ENCODE data around the gene LMAN1L.

Gene LMAN1L

DNA sequence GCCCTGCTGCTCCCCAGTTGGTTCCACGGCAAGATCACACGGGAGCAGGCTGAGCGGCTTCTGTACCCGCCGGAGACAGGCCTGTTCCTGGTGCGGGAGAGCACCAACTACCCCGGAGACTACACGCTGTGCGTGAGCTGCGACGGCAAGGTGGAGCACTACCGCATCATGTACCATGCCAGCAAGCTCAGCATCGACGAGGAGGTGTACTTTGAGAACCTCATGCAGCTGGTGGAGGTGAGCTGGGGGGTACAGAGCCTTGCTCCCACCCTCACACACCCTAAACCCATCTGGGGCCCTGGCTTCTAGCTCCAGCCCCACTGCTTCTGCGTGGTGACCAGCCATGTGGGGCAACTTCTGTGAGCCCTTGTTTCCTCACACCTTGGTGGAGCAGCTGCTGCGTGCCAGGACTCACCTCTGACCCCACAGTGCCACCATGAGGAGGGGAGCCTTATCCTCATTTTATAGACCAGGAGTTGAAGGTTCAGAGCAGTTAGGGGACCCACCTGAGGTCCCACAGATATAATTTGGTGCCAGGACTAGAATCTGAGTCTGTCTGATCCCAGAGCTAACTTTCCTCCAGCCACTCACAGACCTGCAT, 13.3 kb upstream of the LMAN1L start:
- no peak overlapping the region for H3K4me3 ChIP-seq (ENCODE audit: low read length)
- H3K4me2 ChIP-seq (ENCODE audit: low read length): no peak overlapping the region
- H3K27me3 ChIP-seq (ENCODE audit: control insufficient read depth, insufficient read depth, low read length): no peaks in the 10 kb centered on the region
- H3K36me3 ChIP-seq (ENCODE audit: insufficient read depth, low read length): peaks cover 53% of the 10 kb centered on the region
- H3K9me3 ChIP-seq (replicated peaks; ENCODE audit: low read length): no peaks in the 10 kb centered on the region
- H3K9ac ChIP-seq (ENCODE audit: low read depth, low read length): no peak overlapping the region
- H3K4me1 ChIP-seq (ENCODE audit: control insufficient read depth, insufficient read depth, low read length): no peaks in the 10 kb centered on the region

DNA sequence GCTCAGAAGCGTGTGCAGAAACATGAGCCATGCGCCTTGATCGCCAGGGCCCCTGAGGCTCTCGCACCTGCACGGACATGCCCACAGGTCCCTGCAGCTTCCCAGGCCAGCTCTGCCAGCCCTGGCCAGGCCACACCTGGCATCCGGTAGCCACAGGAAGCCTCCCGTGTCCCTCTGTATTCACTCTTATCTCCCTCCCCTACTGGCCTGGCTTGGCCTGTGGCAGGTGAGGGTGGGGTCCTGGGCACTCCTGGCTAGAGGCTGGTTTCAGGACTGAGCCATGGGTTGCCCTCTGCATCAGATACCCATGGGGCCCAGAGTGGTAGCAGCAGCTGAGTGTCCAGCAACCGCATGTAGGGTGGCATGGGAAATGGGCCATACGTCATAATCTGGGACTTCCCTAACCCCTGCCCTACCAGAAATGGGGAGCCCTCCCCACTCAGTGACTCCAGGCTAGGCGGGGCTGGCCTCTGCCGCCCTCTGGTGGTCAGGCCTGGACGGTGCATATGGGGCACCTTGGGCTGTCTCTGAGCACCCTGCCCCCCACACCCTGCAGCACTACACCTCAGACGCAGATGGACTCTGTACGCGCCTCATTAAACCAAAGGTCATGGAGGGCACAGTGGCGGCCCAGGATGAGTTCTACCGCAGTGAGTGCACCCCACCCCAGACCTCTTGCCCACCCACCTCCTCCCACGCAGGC, 12.6 kb upstream of the LMAN1L start:
- Histone ChIP-seq H3K36me3 (ENCODE audit: insufficient read depth, low read length) (peaks cover 57% of the 10 kb centered on the region), H3K9ac (ENCODE audit: low read depth, low read length) (no peak overlapping the region), H3K4me1 (ENCODE audit: control insufficient read depth, insufficient read depth, low read length) (no peaks in the 10 kb centered on the region), H3K27me3 (ENCODE audit: control insufficient read depth, insufficient read depth, low read length) (no peaks in the 10 kb centered on the region), H3K4me2 (ENCODE audit: low read length) (no peak overlapping the region), H3K4me3 (ENCODE audit: low read length) (no peak overlapping the region), H3K9me3 (replicated peaks; ENCODE audit: low read length) (no peaks in the 10 kb centered on the region)

DNA sequence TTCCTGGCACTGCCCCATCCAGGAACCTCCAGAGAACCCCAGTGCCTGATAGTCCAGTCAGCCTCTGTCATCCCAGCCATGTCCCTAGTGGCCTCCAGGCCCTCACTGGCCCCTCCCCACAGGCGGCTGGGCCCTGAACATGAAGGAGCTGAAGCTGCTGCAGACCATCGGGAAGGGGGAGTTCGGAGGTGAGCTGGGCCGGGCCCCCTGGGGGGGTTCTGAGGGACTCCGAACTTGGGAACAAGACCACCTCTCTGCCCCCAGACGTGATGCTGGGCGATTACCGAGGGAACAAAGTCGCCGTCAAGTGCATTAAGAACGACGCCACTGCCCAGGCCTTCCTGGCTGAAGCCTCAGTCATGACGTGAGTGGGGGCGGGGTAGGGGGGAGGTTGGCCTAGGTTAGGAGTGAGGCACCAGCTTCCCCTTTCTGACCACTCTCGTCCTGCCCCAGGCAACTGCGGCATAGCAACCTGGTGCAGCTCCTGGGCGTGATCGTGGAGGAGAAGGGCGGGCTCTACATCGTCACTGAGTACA, 12.0 kb upstream of the LMAN1L start:
- no peak overlapping the region for H3K9ac ChIP-seq (ENCODE audit: low read depth, low read length)
- H3K27me3 ChIP-seq (ENCODE audit: control insufficient read depth, insufficient read depth, low read length): no peaks in the 10 kb centered on the region
- no peak overlapping the region for H3K4me2 ChIP-seq (ENCODE audit: low read length)
- H3K9me3 ChIP-seq (replicated peaks; ENCODE audit: low read length): no peaks in the 10 kb centered on the region
- H3K4me1 ChIP-seq (ENCODE audit: control insufficient read depth, insufficient read depth, low read length): no peaks in the 10 kb centered on the region
- peaks cover 57% of the 10 kb centered on the region for H3K36me3 ChIP-seq (ENCODE audit: insufficient read depth, low read length)
- H3K4me3 ChIP-seq (ENCODE audit: low read length): no peak overlapping the region

DNA sequence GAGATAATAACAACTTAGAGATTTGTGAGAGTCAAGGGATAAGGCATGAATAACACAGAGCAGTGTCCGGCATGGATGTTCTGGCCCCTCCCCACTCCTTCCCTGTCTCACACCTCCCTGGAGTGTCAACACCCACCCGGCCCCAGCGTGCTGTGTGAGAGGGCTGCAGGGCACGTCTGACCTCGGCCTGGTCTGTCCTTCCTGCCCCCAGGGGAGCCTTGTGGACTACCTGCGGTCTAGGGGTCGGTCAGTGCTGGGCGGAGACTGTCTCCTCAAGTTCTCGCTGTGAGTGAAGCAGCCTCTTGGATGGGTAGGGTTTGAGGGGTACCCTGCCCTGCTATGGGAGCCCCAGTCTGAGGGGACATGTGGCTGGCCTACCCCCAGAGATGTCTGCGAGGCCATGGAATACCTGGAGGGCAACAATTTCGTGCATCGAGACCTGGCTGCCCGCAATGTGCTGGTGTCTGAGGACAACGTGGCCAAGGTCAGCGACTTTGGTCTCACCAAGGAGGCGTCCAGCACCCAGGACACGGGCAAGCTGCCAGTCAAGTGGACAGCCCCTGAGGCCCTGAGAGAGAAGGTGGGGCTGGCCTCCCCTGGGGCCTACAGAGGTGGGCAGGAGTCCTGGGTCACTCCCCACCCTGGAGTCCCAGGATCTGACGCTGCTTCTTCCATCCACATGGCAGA, 11.2 kb upstream of the LMAN1L start:
- H3K27me3 ChIP-seq (ENCODE audit: control insufficient read depth, insufficient read depth, low read length): no peaks in the 10 kb centered on the region
- peaks cover 57% of the 10 kb centered on the region for H3K36me3 ChIP-seq (ENCODE audit: insufficient read depth, low read length)

DNA sequence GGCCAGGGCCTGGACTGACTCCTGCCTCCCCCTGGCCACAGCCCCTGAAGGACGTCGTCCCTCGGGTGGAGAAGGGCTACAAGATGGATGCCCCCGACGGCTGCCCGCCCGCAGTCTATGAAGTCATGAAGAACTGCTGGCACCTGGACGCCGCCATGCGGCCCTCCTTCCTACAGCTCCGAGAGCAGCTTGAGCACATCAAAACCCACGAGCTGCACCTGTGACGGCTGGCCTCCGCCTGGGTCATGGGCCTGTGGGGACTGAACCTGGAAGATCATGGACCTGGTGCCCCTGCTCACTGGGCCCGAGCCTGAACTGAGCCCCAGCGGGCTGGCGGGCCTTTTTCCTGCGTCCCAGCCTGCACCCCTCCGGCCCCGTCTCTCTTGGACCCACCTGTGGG, 10.3 kb upstream of the LMAN1L start:
- Histone ChIP-seq H3K4me2 (ENCODE audit: low read length) (no peak overlapping the region), H3K4me3 (ENCODE audit: low read length) (no peak overlapping the region), H3K4me1 (ENCODE audit: control insufficient read depth, insufficient read depth, low read length) (no peaks in the 10 kb centered on the region), H3K9me3 (replicated peaks; ENCODE audit: low read length) (no peaks in the 10 kb centered on the region), H3K36me3 (ENCODE audit: insufficient read depth, low read length) (peaks cover 57% of the 10 kb centered on the region), H3K27me3 (ENCODE audit: control insufficient read depth, insufficient read depth, low read length) (no peaks in the 10 kb centered on the region), H3K9ac (ENCODE audit: low read depth, low read length) (no peak overlapping the region)

More for the DNA sequence above, 11.2 kb upstream of the LMAN1L start:
- H3K4me2 ChIP-seq (ENCODE audit: low read length): no peak overlapping the region
- no peaks in the 10 kb centered on the region for H3K4me1 ChIP-seq (ENCODE audit: control insufficient read depth, insufficient read depth, low read length)
- H3K9me3 ChIP-seq (replicated peaks; ENCODE audit: low read length): no peaks in the 10 kb centered on the region
- H3K9ac ChIP-seq (ENCODE audit: low read depth, low read length): no peak overlapping the region
- no peak overlapping the region for H3K4me3 ChIP-seq (ENCODE audit: low read length)

DNA sequence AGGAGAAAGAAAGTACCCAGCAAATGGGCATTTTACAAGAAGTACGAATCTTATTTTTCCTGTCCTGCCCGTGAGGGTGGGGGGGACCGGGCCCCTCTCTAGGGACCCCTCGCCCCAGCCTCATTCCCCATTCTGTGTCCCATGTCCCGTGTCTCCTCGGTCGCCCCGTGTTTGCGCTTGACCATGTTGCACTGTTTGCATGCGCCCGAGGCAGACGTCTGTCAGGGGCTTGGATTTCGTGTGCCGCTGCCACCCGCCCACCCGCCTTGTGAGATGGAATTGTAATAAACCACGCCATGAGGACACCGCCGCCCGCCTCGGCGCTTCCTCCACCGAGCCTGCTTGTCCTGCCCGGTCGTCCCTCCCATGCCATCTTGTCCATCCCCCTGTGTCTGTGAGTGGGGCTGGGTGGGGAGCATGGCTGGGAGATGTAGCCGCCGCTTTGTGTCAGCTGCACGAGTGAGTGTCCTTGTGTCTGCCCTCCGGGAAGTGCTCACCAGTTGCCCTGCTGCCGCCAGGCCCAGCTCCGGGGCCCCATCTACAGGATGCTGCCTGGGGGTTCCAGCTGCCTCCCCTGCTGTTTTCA, 9.7 kb upstream of the LMAN1L start:
- Histone ChIP-seq H3K4me2 (ENCODE audit: low read length) (no peak overlapping the region), H3K27me3 (ENCODE audit: control insufficient read depth, insufficient read depth, low read length) (no peaks in the 10 kb centered on the region), H3K4me1 (ENCODE audit: control insufficient read depth, insufficient read depth, low read length) (no peaks in the 10 kb centered on the region), H3K9ac (ENCODE audit: low read depth, low read length) (no peak overlapping the region), H3K4me3 (ENCODE audit: low read length) (no peak overlapping the region), H3K9me3 (replicated peaks; ENCODE audit: low read length) (no peaks in the 10 kb centered on the region), H3K36me3 (ENCODE audit: insufficient read depth, low read length) (peaks cover 57% of the 10 kb centered on the region)

DNA sequence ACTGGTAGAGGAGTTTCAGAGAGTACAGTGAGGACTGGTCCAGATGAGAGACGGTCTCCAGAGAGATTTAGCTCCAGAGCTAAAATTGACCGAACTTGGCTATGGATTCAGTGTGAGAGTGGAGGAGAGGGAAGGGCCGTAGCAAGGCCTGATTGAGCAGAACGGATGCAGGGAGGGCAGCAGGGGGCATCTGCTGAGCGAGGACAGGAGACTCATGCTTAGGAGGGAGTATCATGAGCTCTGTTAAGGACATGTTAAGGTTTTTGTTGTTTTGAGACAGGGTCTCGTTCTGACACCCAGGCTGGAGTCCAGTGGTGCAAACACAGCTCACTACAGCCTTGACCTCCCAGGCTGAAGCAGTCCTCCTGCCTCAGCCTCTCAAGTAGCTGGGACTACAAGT, 7.7 kb upstream of the LMAN1L start:
- no peak overlapping the region for H3K9ac ChIP-seq (ENCODE audit: low read depth, low read length)

DNA sequence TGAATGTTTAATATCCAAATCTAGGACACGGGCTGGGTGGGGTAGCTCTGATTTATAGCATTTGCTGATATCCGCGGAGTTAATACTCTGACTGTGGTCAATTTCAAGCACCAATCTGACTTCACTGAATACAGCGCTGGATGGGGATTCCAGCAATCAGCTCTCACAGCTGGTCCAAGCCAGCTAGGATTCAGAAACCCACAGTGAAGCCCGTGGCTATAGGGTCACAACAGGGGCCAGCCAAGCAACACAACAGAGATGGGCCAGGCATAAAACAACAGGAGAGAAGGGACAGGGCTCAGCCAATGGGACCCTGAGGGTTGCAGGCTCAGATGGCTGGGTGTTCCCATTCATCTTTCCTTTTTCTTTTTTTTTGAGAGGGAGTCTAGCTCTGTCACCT, 5.4 kb upstream of the LMAN1L start:
- Histone ChIP-seq H3K4me1 (ENCODE audit: control insufficient read depth, insufficient read depth, low read length) (peaks cover 3% of the 10 kb centered on the region), H3K4me2 (ENCODE audit: low read length) (no peak overlapping the region), H3K9me3 (replicated peaks; ENCODE audit: low read length) (no peaks in the 10 kb centered on the region)

More for the DNA sequence above, 7.7 kb upstream of the LMAN1L start:
- peaks cover 38% of the 10 kb centered on the region for H3K36me3 ChIP-seq (ENCODE audit: insufficient read depth, low read length)
- no peaks in the 10 kb centered on the region for H3K27me3 ChIP-seq (ENCODE audit: control insufficient read depth, insufficient read depth, low read length)
- H3K4me1 ChIP-seq (ENCODE audit: control insufficient read depth, insufficient read depth, low read length): peaks cover 3% of the 10 kb centered on the region
- H3K4me2 ChIP-seq (ENCODE audit: low read length): no peak overlapping the region
- H3K9me3 ChIP-seq (replicated peaks; ENCODE audit: low read length): no peaks in the 10 kb centered on the region
- no peak overlapping the region for H3K4me3 ChIP-seq (ENCODE audit: low read length)

DNA sequence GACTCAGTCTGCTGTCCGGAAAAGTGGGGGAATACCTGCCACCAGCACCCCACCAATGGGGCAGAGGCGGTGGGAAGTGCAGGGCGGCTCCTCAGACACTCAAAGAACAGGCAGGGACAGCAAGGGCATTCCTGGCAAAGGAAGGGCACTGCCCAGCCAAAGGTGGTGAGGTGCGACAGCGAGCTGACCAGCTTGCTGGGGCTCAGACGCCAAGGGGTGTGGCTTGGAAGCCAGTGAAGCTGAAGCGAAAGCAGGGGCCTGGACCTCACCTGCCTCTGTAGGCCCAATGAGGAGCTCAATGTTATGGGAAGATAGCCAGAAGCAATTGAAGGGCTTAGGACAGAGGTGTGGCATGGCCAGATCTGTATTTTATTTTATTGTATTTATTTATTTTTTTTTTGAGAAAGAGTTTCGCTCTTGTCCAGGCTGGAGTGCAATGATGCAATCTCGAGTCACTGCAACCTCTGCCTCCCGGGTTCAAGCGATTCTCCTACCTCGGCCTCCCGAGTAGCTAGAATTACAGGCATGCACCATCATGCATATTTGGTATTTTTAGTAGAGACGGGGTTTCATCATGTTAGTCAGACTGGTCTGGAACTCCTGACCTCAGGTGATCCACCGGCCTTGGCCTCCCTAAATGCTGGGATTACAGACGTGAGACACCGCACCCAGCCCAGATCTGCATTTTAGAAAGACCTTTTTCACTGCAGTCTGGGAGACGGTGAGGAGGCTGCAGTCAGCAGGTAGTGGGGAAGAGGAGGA, 4.4 kb upstream of the LMAN1L start:
- Histone ChIP-seq H3K4me3 (ENCODE audit: low read length) (no peak overlapping the region), H3K4me1 (ENCODE audit: control insufficient read depth, insufficient read depth, low read length) (peaks cover 3% of the 10 kb centered on the region), H3K9ac (ENCODE audit: low read depth, low read length) (no peak overlapping the region)

More for the DNA sequence above, 5.4 kb upstream of the LMAN1L start:
- H3K36me3 ChIP-seq (ENCODE audit: insufficient read depth, low read length): peaks cover 25% of the 10 kb centered on the region
- H3K4me3 ChIP-seq (ENCODE audit: low read length): no peak overlapping the region
- H3K9ac ChIP-seq (ENCODE audit: low read depth, low read length): no peak overlapping the region
- no peaks in the 10 kb centered on the region for H3K27me3 ChIP-seq (ENCODE audit: control insufficient read depth, insufficient read depth, low read length)

DNA sequence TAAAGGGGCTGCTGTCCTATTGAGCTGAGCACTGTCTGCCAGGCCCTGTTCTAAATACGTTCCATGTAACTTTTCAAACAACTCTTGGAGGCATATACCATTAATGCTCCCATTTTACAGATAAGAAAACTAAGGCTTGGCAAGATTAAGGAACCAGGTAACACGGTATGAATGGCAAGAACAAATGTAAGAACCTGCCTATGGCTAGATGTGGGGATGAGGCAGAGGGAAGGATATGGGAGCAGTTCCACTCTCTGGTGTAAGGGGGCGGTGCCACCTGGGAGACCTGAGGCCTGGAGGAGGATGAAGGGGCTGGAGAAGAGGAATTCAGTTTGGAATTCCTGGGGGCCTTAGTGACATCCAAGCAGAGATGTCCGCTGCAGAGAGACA, 3.8 kb upstream of the LMAN1L start:
- Histone ChIP-seq H3K4me3 (ENCODE audit: low read length) (no peak overlapping the region), H3K9ac (ENCODE audit: low read depth, low read length) (no peak overlapping the region), H3K36me3 (ENCODE audit: insufficient read depth, low read length) (peaks cover 10% of the 10 kb centered on the region), H3K4me1 (ENCODE audit: control insufficient read depth, insufficient read depth, low read length) (peaks cover 3% of the 10 kb centered on the region), H3K27me3 (ENCODE audit: control insufficient read depth, insufficient read depth, low read length) (no peaks in the 10 kb centered on the region), H3K4me2 (ENCODE audit: low read length) (no peak overlapping the region), H3K9me3 (replicated peaks; ENCODE audit: low read length) (no peaks in the 10 kb centered on the region)

More for the DNA sequence above, 4.4 kb upstream of the LMAN1L start:
- Histone ChIP-seq H3K36me3 (ENCODE audit: insufficient read depth, low read length) (peaks cover 15% of the 10 kb centered on the region), H3K9me3 (replicated peaks; ENCODE audit: low read length) (no peaks in the 10 kb centered on the region), H3K27me3 (ENCODE audit: control insufficient read depth, insufficient read depth, low read length) (no peaks in the 10 kb centered on the region), H3K4me2 (ENCODE audit: low read length) (no peak overlapping the region)

DNA sequence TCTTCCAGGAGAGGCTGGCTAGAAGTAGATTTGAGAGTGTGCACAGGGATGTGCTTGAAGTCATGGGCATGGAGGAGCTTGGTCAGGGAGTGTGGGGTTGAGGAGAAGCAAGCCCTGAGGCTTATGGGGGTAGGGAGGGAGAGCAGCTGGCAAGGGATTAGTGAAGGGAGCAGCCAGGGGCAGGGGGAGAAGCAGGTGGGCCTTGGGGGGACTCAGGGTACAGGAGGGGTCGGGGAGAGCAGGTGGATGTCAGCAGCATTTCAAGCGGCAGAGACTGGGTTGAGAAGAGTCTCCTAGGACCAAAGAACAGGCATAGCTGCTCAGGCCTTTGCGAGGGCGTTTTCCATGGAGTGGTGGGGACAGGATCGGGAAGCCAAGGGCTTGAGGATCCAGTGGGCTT, 3.4 kb upstream of the LMAN1L start:
- Histone ChIP-seq H3K4me1 (ENCODE audit: control insufficient read depth, insufficient read depth, low read length) (peaks cover 3% of the 10 kb centered on the region), H3K36me3 (ENCODE audit: insufficient read depth, low read length) (peaks cover 6% of the 10 kb centered on the region), H3K4me3 (ENCODE audit: low read length) (no peak overlapping the region), H3K4me2 (ENCODE audit: low read length) (no peak overlapping the region), H3K27me3 (ENCODE audit: control insufficient read depth, insufficient read depth, low read length) (no peaks in the 10 kb centered on the region), H3K9me3 (replicated peaks; ENCODE audit: low read length) (no peaks in the 10 kb centered on the region), H3K9ac (ENCODE audit: low read depth, low read length) (no peak overlapping the region)

All from skeletal muscle satellite cell (primary cell).